GM12878 (cell line): ENCODE results near the gene BBLN. TPM values are rescaled to one million over a fixed set of nuclear protein-coding genes. Genes with fewer than 3 reads are reported as not detected.

ENCODE experiments used
- BCLAF1 ChIP-seq: fragments of 450-650 bp; IDR thresholded peaks from 2 replicates; pipeline ENCODE4 v1.6.1; 2017; ENCODE audit warnings: antibody characterized with exemption, mild to moderate bottlenecking, moderate library complexity
- BHLHE40 ChIP-seq, 2 experiments: fragments of 450-650 bp in 1 of 2; IDR thresholded peaks; 2 replicates each; pipeline ENCODE4 v1.6.1; 2011 to 2017; ENCODE audit warnings: low read depth in 2 of 2, borderline replicate concordance in 1 of 2, improper control_type of control experiment in 1 of 2, low read length in 1 of 2, mild to moderate bottlenecking in 1 of 2
- CEBPZ ChIP-seq: fragments of 150-350 bp; IDR thresholded peaks from 2 replicates; pipeline ENCODE4 v1.6.1; 2016; ENCODE audit warnings: low read depth, low read length
- EZH2 ChIP-seq: IDR thresholded peaks from 2 replicates; pipeline ENCODE4 v1.6.1; 2012; ENCODE audit warnings: low read depth, mild to moderate bottlenecking, control low read depth, inconsistent platforms, low read length, borderline replicate concordance; ENCODE audit not compliant: control insufficient read depth
- MAX ChIP-seq: IDR thresholded peaks from 2 replicates; pipeline ENCODE4 v1.6.1; 2012; ENCODE audit warnings: low read depth, low read length, improper control_type of control experiment
- NFXL1 ChIP-seq: fragments of 450-650 bp; IDR thresholded peaks from 2 replicates; pipeline ENCODE4 v1.6.1; 2017; ENCODE audit warnings: antibody characterized with exemption, mild to moderate bottlenecking, borderline replicate concordance
- NFYA ChIP-seq: IDR thresholded peaks from 2 replicates; pipeline ENCODE4 v1.6.1; 2011; ENCODE audit warnings: low read depth, mild to moderate bottlenecking, low read length, improper control_type of control experiment, borderline replicate concordance
- PAX8 ChIP-seq: fragments of 450-650 bp; IDR thresholded peaks from 2 replicates; pipeline ENCODE4 v1.6.1; 2017; ENCODE audit warnings: mild to moderate bottlenecking, moderate library complexity
- PKNOX1 ChIP-seq: fragments of 450-650 bp; IDR thresholded peaks from 2 replicates; pipeline ENCODE4 v1.6.1; 2016; ENCODE audit warnings: mild to moderate bottlenecking
- POLR2A ChIP-seq: IDR thresholded peaks from 2 replicates; pipeline ENCODE4 v1.6.1; 2011; ENCODE audit warnings: low read depth, mild to moderate bottlenecking, low read length
- POLR2AphosphoS2 ChIP-seq: IDR thresholded peaks from 2 replicates; pipeline ENCODE4 v1.6.1; 2011; ENCODE audit warnings: low read depth, mild to moderate bottlenecking, low read length, improper control_type of control experiment, moderate library complexity
- POU2F2 ChIP-seq: IDR thresholded peaks from 3 replicates; pipeline ENCODE4 v1.6.1; 2011; ENCODE audit warnings: low read depth, mild to moderate bottlenecking, low read length, borderline replicate concordance
- STAT3 ChIP-seq: IDR thresholded peaks from 2 replicates; pipeline ENCODE4 v1.6.1; 2011; ENCODE audit warnings: low read depth, low read length, improper control_type of control experiment
- SUPT20H ChIP-seq: IDR thresholded peaks from 2 replicates; pipeline ENCODE4 v1.6.1; 2011; ENCODE audit warnings: low read depth, mild to moderate bottlenecking, low read length, moderate library complexity, borderline replicate concordance; ENCODE audit not compliant: control insufficient read depth
- ZNF24 ChIP-seq: fragments of 450-650 bp; IDR thresholded peaks from 2 replicates; pipeline ENCODE4 v1.6.1; 2017; ENCODE audit warnings: antibody characterized with exemption, mild to moderate bottlenecking
- ZNF592 ChIP-seq: fragments of 450-650 bp; IDR thresholded peaks from 2 replicates; pipeline ENCODE4 v1.6.1; 2017; ENCODE audit warnings: mild to moderate bottlenecking, moderate library complexity
- polyA plus RNA-seq, 11 experiments: library from polyadenylated mRNA; depleted of rRNA in 4 of 11; unstranded in 6 of 11; stranded (reverse) in 5 of 11; fragments of >200 nt; fragmentation: Nextera tagmentation in 4 of 11; fragmentation: Illumina TruSeq in 1 of 11; extraction: Ambion mirVana in 4 of 11; extraction: Trizol in 1 of 11; gene quantifications; 1 replicate in 1 of 11; 2 replicates in 10 of 11; pipeline versions ENCODE4 v1.2.1 to v1.2.3, GENCODE V29; 2011 to 2016; ENCODE audit warnings: inconsistent platforms in 2 of 11, missing spikeins in 2 of 11, low read depth in 1 of 11
- total RNA-seq, 4 experiments: library from RNA; depleted of rRNA in 3 of 4; stranded (reverse); fragments of >200 nt in 3 of 4; fragmentation: Illumina TruSeq in 1 of 4; extraction: Trizol in 1 of 4; gene quantifications; 2 replicates each; pipeline versions ENCODE4 v1.2.1 to v1.2.3, GENCODE V29; 2013 to 2021

BBLN gene
- total and polyA plus RNA-seq, 10 of the 15 experiments (the other 5 are each of a cell fraction or from before 2014, with no cell fraction given) = 3.8 to 194 (median 66.2) TPM

- no peak for TF ChIP-seq PKNOX1
- 0 out of 2 replicates have a peak, but pooled peaks have one; percentile 38 for TF ChIP-seq MAX
- TF ChIP-seq CEBPZ = no peak
- TF ChIP-seq ZNF592 = peak; percentile 94; the same call in 1 of the 2 replicates
- no peak for TF ChIP-seq NFXL1
- TF ChIP-seq NFYA = no peak; the same call in 1 of the 2 replicates
- TF ChIP-seq PAX8 = no peak
- TF ChIP-seq ZNF24 = no peak
- peak; percentile 65 for TF ChIP-seq POLR2A
- TF ChIP-seq STAT3 = no peak; the same call in 1 of the 2 replicates
- no peak for TF ChIP-seq EZH2
- peak; percentile 48 to 75; a peak in 3 of 4 replicates for TF ChIP-seq BHLHE40 (IDR thresholded peaks at IDR 0.05; ENCODE audit: borderline replicate concordance in 1 of 2, low read depth in 2 of 2, low read length in 1 of 2)
- no peak for TF ChIP-seq SUPT20H
- peak; percentile 86; the same call in 2 of the 3 replicates for TF ChIP-seq POU2F2
- no peak for TF ChIP-seq POLR2AphosphoS2
- TF ChIP-seq BCLAF1 = no peak
Measured at GRCh38 chr9:128117613-128118471, 42.2 kb upstream of the BBLN start (continued).
